Measurements from ENCODE around the gene MAST4. TPM values are rescaled to one million over a fixed set of nuclear protein-coding genes. Genes with fewer than 3 reads are reported as not detected.

Gene MAST4
- total and polyA plus RNA-seq, 5 donors = 18.9 to 71.5 (median 52.4) TPM

DNA sequence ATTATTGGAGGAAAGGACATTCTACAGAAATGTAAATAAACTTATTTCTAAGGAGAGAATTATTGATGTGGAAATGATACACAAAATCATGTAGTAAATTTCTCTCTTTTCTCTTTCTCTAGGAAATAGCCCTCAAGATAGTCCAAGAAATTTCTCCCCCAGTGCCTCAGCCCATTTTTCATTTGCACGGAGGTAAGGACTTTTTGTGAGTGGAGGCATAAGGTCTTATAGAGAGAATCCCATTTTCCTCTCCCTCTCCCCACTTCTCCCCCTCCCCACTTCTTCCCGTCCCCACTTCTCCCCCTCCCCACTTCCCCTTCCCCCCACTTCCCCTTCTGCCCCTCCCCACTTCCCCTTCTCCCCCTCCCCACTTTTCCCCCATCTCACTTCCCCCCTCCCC, 493.8 kb downstream of the MAST4 start:
- no peak for ATAC-seq
- 88% methylated on average over 2 of the region's 2 CpGs for WGBS
- Histone ChIP-seq H3K4me1 (ENCODE audit: control insufficient read depth, insufficient read depth, low read length) (peaks cover 14% of the 10 kb centered on the region), H3K27ac (ENCODE audit: low read length) (no peak overlapping the region), H3K4me3 (ENCODE audit: low read length) (no peak overlapping the region), H3K27me3 (ENCODE audit: control insufficient read depth, insufficient read depth) (no peaks in the 10 kb centered on the region), H3K9me3 (ENCODE audit: control insufficient read depth, low read length) (no peaks in the 10 kb centered on the region)
- intact Hi-C loops (cut with DNase I) = loop anchor here in 2 of 4 donors (10.0 kb wide), 2 partner anchors 85 to 105 kb away; no protein-coding TSS in a partner anchor
- no peak for DNase-seq

DNA sequence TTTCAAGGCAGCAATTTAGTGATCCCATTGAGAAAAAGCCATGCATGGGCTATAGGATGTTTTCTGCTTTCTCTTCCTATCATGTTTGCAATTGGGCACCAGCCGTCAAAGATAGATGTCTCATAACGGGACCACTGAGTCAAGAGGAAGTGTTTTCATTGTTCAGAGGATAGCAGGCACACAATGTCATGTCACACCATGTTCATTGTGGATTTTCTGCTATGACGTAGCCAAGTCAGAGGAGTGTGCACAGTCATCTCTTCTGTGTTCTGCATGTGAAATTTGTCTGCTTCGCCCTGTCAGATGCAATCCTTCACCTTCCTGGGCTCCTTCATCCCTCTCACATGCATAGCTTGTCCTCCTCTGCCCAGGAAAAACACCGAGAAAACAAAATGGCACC, 494.4 kb downstream of the MAST4 start:
- H3K27ac ChIP-seq (ENCODE audit: low read length) = no peak overlapping the region
- 96% methylated on average over 5 of the region's 5 CpGs for WGBS
- H3K4me1 ChIP-seq (ENCODE audit: control insufficient read depth, insufficient read depth, low read length) = peaks cover 14% of the 10 kb centered on the region
- no peaks in the 10 kb centered on the region for H3K27me3 ChIP-seq (ENCODE audit: control insufficient read depth, insufficient read depth)
- H3K9me3 ChIP-seq (ENCODE audit: control insufficient read depth, low read length) = no peaks in the 10 kb centered on the region
- ATAC-seq (no peak), DNase-seq (no peak)
- intact Hi-C loops (cut with DNase I) = loop anchor here in 2 of 4 donors (10.0 kb wide), 2 partner anchors 86 to 106 kb away; no protein-coding TSS in a partner anchor
- H3K4me3 ChIP-seq (ENCODE audit: low read length) = no peak overlapping the region

GRCh38 chr5:67092535-67092934, 496.3 kb downstream of the MAST4 start:
- DNase-seq (no peak), ATAC-seq (no peak)
- Histone ChIP-seq H3K27me3 (ENCODE audit: control insufficient read depth, insufficient read depth) (no peaks in the 10 kb centered on the region), H3K4me3 (ENCODE audit: low read length) (no peak overlapping the region), H3K27ac (ENCODE audit: low read length) (no peak overlapping the region), H3K4me1 (ENCODE audit: control insufficient read depth, insufficient read depth, low read length) (peaks cover 10% of the 10 kb centered on the region), H3K9me3 (ENCODE audit: control insufficient read depth, low read length) (no peaks in the 10 kb centered on the region)
- intact Hi-C loops (cut with DNase I) = loop anchor here in 2 of 4 donors (10.0 kb wide), 2 partner anchors 88 to 108 kb away; no protein-coding TSS in a partner anchor
- WGBS = 36% methylated on average over 2 of the region's 2 CpGs

GRCh38 chr5:67093279-67093678, 497.1 kb downstream of the MAST4 start:
- Histone ChIP-seq H3K9me3 (ENCODE audit: control insufficient read depth, low read length) (no peaks in the 10 kb centered on the region), H3K4me3 (ENCODE audit: low read length) (no peak overlapping the region), H3K27ac (ENCODE audit: low read length) (no peak overlapping the region), H3K27me3 (ENCODE audit: control insufficient read depth, insufficient read depth) (no peaks in the 10 kb centered on the region), H3K4me1 (ENCODE audit: control insufficient read depth, insufficient read depth, low read length) (peaks cover 10% of the 10 kb centered on the region)
- intact Hi-C loops (cut with DNase I) = loop anchor here in 2 of 4 donors (10.0 kb wide), 2 partner anchors 88 to 108 kb away; no protein-coding TSS in a partner anchor
- ATAC-seq (no peak), DNase-seq (no peak)
- WGBS = 72% methylated on average over 1 of the region's 1 CpG

GRCh38 chr5:67094476-67095300, 498.5 kb downstream of the MAST4 start:
- Histone ChIP-seq H3K4me3 (ENCODE audit: low read length) (no peak overlapping the region), H3K27me3 (ENCODE audit: control insufficient read depth, insufficient read depth) (no peaks in the 10 kb centered on the region), H3K4me1 (ENCODE audit: control insufficient read depth, insufficient read depth, low read length) (peaks cover 7% of the 10 kb centered on the region), H3K27ac (ENCODE audit: low read length) (peak overlapping the region; percentile 98), H3K9me3 (ENCODE audit: control insufficient read depth, low read length) (no peaks in the 10 kb centered on the region)
- ATAC-seq (peak; percentile 59 to 60), DNase-seq (peak in 2 of 3 donors; percentile 12 to 37)
- intact Hi-C loops (cut with DNase I) = loop anchor here in 2 of 4 donors (10.0 kb wide), 2 partner anchors 90 to 110 kb away; no protein-coding TSS in a partner anchor
- 44% methylated on average over 4 of the region's 4 CpGs for WGBS

DNA sequence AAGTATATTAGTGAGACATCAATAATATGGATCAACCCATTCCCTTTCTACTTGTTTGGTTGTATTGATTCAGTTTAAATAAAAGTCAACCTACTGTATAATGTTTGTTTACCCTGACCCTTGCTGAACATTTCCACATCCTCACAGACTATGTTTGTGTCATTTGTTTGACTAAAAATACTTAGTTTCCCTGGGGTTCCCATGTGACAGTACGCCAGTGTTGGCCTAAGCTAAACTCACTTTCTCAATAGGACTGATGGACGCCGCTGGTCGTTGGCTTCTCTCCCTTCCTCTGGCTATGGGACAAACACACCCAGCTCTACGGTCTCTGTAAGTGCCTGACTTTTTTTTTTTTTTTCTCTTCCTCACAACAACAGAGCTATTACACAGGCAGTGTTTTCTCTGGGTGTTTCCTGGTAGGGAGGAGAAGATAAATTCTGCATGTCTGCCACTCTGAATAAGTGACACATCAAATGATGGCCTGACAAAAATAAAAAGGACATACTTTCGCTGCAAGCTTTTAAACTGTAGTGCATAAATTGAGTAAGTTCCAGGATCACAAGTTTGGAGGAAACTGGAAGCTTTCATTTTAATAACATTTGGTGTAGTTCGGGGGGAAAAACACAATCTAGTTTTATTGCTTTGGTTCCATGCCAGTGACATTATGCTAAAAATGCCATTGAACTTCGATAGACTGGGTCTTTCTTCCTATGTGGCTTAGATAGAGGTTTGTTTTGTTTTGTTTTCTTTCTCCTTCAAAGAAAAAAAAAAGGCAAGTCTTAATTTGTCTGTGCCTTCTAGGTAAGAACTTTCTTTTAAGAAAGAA, 499.4 kb downstream of the MAST4 start:
- Histone ChIP-seq H3K9me3 (ENCODE audit: control insufficient read depth, low read length) (no peaks in the 10 kb centered on the region), H3K4me1 (ENCODE audit: control insufficient read depth, insufficient read depth, low read length) (peaks cover 7% of the 10 kb centered on the region), H3K4me3 (ENCODE audit: low read length) (peak overlapping the region; percentile 12), H3K27me3 (ENCODE audit: control insufficient read depth, insufficient read depth) (no peaks in the 10 kb centered on the region), H3K27ac (ENCODE audit: low read length) (peak overlapping the region; percentile 57)
- ATAC-seq (peak; percentile 97 to 98), DNase-seq (peak; percentile 85 to 91 (median 87))
- 9% methylated on average over 8 of the region's 8 CpGs for WGBS
- intact Hi-C loops (cut with DNase I) = loop anchor here in 2 of 4 donors (10.0 kb wide), 2 partner anchors 91 to 111 kb away; no protein-coding TSS in a partner anchor

- no peak for DNase-seq
- H3K27ac ChIP-seq (ENCODE audit: low read length) = no peak overlapping the region
- peaks cover 9% of the 10 kb centered on the region for H3K4me1 ChIP-seq (ENCODE audit: control insufficient read depth, insufficient read depth, low read length)
- no peaks in the 10 kb centered on the region for H3K9me3 ChIP-seq (ENCODE audit: control insufficient read depth, low read length)
- intact Hi-C loops (cut with DNase I) = loop anchor here in 2 of 4 donors (10.0 kb wide), 2 partner anchors 94 to 114 kb away; no protein-coding TSS in a partner anchor
- no peak for ATAC-seq
- H3K4me3 ChIP-seq (ENCODE audit: low read length) = no peak overlapping the region
- no peaks in the 10 kb centered on the region for H3K27me3 ChIP-seq (ENCODE audit: control insufficient read depth, insufficient read depth)
Observed at GRCh38 chr5:67098656-67099055, 502.5 kb downstream of the MAST4 start.

GRCh38 chr5:67100301-67100700, 504.1 kb downstream of the MAST4 start:
- no peak overlapping the region for H3K27ac ChIP-seq (ENCODE audit: low read length)
- no peaks in the 10 kb centered on the region for H3K27me3 ChIP-seq (ENCODE audit: control insufficient read depth, insufficient read depth)
- intact Hi-C loops (cut with DNase I) = no loop called here
- WGBS = 90% methylated on average over 10 of the region's 10 CpGs
- peaks cover 3% of the 10 kb centered on the region for H3K4me1 ChIP-seq (ENCODE audit: control insufficient read depth, insufficient read depth, low read length)
- ATAC-seq (no peak), DNase-seq (no peak)
- no peak overlapping the region for H3K4me3 ChIP-seq (ENCODE audit: low read length)
- H3K9me3 ChIP-seq (ENCODE audit: control insufficient read depth, low read length) = no peaks in the 10 kb centered on the region

GRCh38 chr5:67102708-67103107, 506.5 kb downstream of the MAST4 start:
- no peaks in the 10 kb centered on the region for H3K27me3 ChIP-seq (ENCODE audit: control insufficient read depth, insufficient read depth)
- WGBS = 70% methylated on average over 4 of the region's 4 CpGs
- ATAC-seq (peak in 1 of 2 donors; percentile 53), DNase-seq (peak in 1 of 3 donors; percentile 43)
- intact Hi-C loops (cut with DNase I) = no loop called here
- no peak overlapping the region for H3K4me3 ChIP-seq (ENCODE audit: low read length)
- H3K27ac ChIP-seq (ENCODE audit: low read length) = no peak overlapping the region
- peaks cover 6% of the 10 kb centered on the region for H3K4me1 ChIP-seq (ENCODE audit: control insufficient read depth, insufficient read depth, low read length)
- no peaks in the 10 kb centered on the region for H3K9me3 ChIP-seq (ENCODE audit: control insufficient read depth, low read length)

DNA sequence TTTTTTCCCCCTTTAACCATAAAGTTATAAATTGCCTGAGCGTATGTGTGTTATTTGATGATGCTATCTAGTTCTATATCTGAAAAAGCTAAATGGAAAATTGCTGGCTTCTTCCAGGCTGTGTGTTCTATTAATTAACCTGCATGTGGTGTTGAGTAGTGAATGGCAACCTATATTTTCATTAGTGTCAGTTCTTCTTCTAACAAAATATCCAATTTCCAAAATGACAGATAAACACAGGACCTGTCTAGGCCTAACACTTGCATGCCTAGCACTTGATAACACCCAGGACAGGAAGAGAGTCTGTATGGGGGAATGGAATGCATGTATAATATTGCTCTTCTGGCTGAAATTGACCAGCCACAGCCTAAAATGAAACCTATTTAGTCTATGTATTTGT, 508.7 kb downstream of the MAST4 start:
- no peak for ATAC-seq
- no peak for DNase-seq
- Histone ChIP-seq H3K4me1 (ENCODE audit: control insufficient read depth, insufficient read depth, low read length) (peaks cover 6% of the 10 kb centered on the region), H3K4me3 (ENCODE audit: low read length) (no peak overlapping the region), H3K9me3 (ENCODE audit: control insufficient read depth, low read length) (no peaks in the 10 kb centered on the region), H3K27me3 (ENCODE audit: control insufficient read depth, insufficient read depth) (no peaks in the 10 kb centered on the region), H3K27ac (ENCODE audit: low read length) (no peak overlapping the region)
- WGBS = 88% methylated on average over 1 of the region's 1 CpG
- intact Hi-C loops (cut with DNase I) = no loop called here

DNA sequence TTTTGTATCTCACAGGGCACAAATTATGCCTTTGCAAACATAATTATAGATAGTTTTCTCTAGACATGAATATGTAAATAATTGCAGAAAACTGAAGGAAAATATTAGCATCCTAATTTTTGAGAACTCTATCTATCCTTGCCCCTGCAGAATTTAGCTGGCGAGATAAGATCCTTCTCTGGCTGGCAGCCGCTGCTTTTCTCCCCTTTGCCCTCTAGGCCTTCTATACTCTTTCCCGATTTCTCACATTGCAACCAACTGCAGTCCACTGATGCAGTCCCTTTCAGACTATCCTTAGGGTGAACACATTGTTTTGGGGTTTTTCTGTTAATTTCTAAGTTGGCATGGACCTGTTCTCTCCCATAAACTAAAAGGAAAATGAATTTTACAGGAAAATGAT, 509.1 kb downstream of the MAST4 start:
- intact Hi-C loops (cut with DNase I) = no loop called here
- no peaks in the 10 kb centered on the region for H3K27me3 ChIP-seq (ENCODE audit: control insufficient read depth, insufficient read depth)
- peaks cover 6% of the 10 kb centered on the region for H3K4me1 ChIP-seq (ENCODE audit: control insufficient read depth, insufficient read depth, low read length)
- ATAC-seq (no peak), DNase-seq (no peak)
- WGBS = 82% methylated on average over 3 of the region's 3 CpGs
- no peak overlapping the region for H3K4me3 ChIP-seq (ENCODE audit: low read length)
- H3K27ac ChIP-seq (ENCODE audit: low read length) = no peak overlapping the region
- no peaks in the 10 kb centered on the region for H3K9me3 ChIP-seq (ENCODE audit: control insufficient read depth, low read length)

Measured in right cardiac atrium (tissue), 5 donors.